T-helper 17 cell (primary cell): Measurements from ENCODE around the gene MAIP1. TPM values are rescaled to one million over a fixed set of nuclear protein-coding genes. Genes with fewer than 3 reads are reported as not detected.

Experiments used
- ATAC-seq: fragments of 150-1000 bp; cut with Tn5 transposase; 2 replicates; pipeline ENCODE4 v1.10.0; 2021; ENCODE audit warnings: mild to moderate bottlenecking, moderate library complexity
- DNase-seq, 3 donors: peaks; one replicate each; pipeline versions ENCODE4 v3.0.0 to v3.0.0-alpha.2; 2020 to 2021
- H3K9me3 ChIP-seq: one replicate; pipeline ENCODE4 v1.7.0; 2013; ENCODE audit warnings: low read length, mild to moderate bottlenecking; ENCODE audit not compliant: control insufficient read depth, poor library complexity, severe bottlenecking
- H3K27ac Mint-ChIP-seq: one replicate; pipeline ENCODE4 v1.8.0; 2022; ENCODE audit warnings: mild to moderate bottlenecking, moderate library complexity, mixed read lengths
- H3K27me3 Mint-ChIP-seq: one replicate; pipeline ENCODE4 v1.8.0; 2022; ENCODE audit warnings: mixed read lengths
- H3K36me3 Mint-ChIP-seq: one replicate; pipeline ENCODE4 v1.8.0; 2022; ENCODE audit warnings: low read depth, mixed read lengths
- H3K4me1 Mint-ChIP-seq: one replicate; pipeline ENCODE4 v1.8.0; 2022; ENCODE audit warnings: mild to moderate bottlenecking, mixed read lengths
- H3K4me3 Mint-ChIP-seq: one replicate; pipeline ENCODE4 v1.8.0; 2022; ENCODE audit warnings: mild to moderate bottlenecking, moderate library complexity, mixed read lengths
- total RNA-seq, 4 donors: library from RNA in 2 of 4; stranded (reverse) in 2 of 4; gene quantifications; one replicate each; pipeline ENCODE4 v1.2.3 and lab custom pipeline; 2022 to 2026

MAIP1 gene
- total RNA-seq, 2 donors from 2014 or later = 19.8 to 29.4 TPM

DNA sequence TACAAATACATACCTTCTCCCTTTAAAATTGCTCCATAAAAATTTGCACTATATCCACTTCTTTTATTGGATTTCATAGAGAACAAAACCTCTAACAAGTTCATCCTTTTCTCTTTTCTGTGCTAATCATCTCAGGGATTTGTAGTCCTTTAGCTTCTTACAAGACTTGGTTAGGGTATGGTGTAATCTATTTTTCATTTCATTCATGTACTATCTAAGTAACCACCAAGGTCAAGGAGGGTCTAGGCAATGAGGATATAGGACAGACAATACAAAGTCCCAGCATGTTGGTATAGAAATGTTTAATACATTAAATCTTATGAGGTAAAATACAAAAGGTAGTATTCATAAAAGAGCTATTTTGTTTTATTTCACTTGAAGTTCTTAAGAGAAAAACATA is 26.8 kb upstream of the MAIP1 start:
- Mint-ChIP-seq H3K4me1 (peaks cover 8% of the 10 kb centered on the region), H3K36me3 (no peaks in the 10 kb centered on the region), H3K4me3 (no peak overlapping the region), H3K27me3 (no peaks in the 10 kb centered on the region), H3K27ac (no peak overlapping the region)
- ATAC-seq (no peak), DNase-seq (no peak)
- H3K9me3 ChIP-seq = no peaks in the 10 kb centered on the region

DNA sequence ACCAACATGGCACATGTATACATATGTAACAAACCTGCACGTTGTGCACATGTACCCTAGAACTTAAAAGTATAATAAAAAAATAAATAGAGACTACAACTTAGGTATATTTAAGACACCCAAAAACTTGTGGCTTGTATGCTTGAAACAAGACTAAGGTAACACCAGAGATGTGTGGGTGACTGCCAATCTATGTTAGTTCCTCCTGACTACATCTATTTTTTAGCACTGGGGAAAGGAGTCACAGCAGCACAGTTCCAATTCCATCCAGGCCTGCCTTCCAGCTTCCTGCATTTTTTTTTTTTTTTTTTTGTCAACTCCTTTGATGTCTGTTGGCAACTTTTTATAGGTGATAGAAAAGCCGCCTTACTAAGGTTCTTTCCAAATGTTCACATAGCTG is 26.1 kb upstream of the MAIP1 start:
- Mint-ChIP-seq H3K36me3 (no peaks in the 10 kb centered on the region), H3K27ac (no peak overlapping the region), H3K4me3 (no peak overlapping the region), H3K4me1 (peaks cover 5% of the 10 kb centered on the region), H3K27me3 (no peaks in the 10 kb centered on the region)
- ATAC-seq (no peak), DNase-seq (no peak)
- H3K9me3 ChIP-seq = no peaks in the 10 kb centered on the region

DNA sequence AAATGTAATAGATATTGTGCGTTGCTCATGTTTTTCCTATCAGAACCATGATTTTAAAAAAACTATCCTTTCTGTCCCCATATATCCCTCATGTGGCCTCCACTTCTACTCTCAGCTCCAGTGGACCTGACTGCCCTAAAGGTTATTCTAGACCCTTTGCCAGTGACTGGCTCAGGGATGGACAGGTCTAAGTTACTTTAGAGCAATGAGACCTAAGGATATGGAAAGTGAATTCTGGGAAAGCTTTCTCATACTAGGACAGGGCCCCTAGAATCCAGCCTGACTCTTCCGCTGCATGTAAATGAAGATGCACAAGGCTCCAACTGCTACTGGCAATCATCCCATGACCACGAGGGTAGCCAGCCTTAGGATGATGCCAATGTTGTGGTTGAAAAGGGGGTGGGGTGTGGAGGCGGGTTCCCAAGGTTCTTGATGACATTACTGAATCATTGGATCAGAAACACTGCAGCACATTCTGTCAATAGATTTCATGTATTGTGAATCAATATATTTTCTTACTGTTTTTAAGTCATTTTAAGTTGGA is 23.0 kb upstream of the MAIP1 start:
- DNase-seq (no peak), ATAC-seq (no peak)
- Mint-ChIP-seq H3K36me3 (no peaks in the 10 kb centered on the region), H3K4me3 (no peak overlapping the region), H3K27me3 (no peaks in the 10 kb centered on the region), H3K4me1 (peaks cover 2% of the 10 kb centered on the region), H3K27ac (no peak overlapping the region)
- no peaks in the 10 kb centered on the region for H3K9me3 ChIP-seq

- DNase-seq = no peak
- H3K4me1 Mint-ChIP-seq = peaks cover 2% of the 10 kb centered on the region
- ATAC-seq = no peak
- no peaks in the 10 kb centered on the region for H3K9me3 ChIP-seq
- H3K27me3 Mint-ChIP-seq = no peaks in the 10 kb centered on the region
- H3K27ac Mint-ChIP-seq = no peak overlapping the region
- H3K36me3 Mint-ChIP-seq = no peaks in the 10 kb centered on the region
- H3K4me3 Mint-ChIP-seq = no peak overlapping the region
Observed at GRCh38 chr2:199933466-199933865, 21.9 kb upstream of the MAIP1 start.

GRCh38 chr2:199936554-199936953 is 18.8 kb upstream of the MAIP1 start:
- no peak overlapping the region for H3K27ac Mint-ChIP-seq
- H3K9me3 ChIP-seq = no peaks in the 10 kb centered on the region
- H3K4me1 Mint-ChIP-seq = no peaks in the 10 kb centered on the region
- H3K27me3 Mint-ChIP-seq = no peaks in the 10 kb centered on the region
- H3K36me3 Mint-ChIP-seq = no peaks in the 10 kb centered on the region
- no peak overlapping the region for H3K4me3 Mint-ChIP-seq
- DNase-seq = no peak
- no peak for ATAC-seq

DNA sequence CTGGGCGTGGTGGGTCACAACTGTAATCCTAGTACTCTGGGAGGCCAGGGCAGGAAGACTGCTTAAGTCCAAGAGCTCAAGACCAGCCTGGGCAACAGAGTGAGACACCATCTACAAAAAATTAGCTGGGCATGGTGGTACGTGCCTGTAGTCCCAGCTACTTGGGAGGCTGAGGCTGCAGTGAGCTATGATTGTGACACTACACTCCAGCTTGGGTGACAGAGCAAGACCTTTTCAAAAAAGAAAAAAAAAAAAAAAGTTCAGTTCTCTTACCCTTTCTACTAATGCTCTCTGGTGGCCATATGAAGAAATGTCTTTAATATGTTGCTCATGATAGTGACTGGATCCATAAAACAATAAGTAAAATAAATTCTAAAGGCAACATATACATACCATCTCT is 15.0 kb upstream of the MAIP1 start:
- DNase-seq = no peak
- H3K27me3 Mint-ChIP-seq = no peaks in the 10 kb centered on the region
- no peaks in the 10 kb centered on the region for H3K9me3 ChIP-seq
- ATAC-seq = peak; percentile 50
- peaks cover 2% of the 10 kb centered on the region for H3K36me3 Mint-ChIP-seq
- no peak overlapping the region for H3K27ac Mint-ChIP-seq
- H3K4me3 Mint-ChIP-seq = no peak overlapping the region
- H3K4me1 Mint-ChIP-seq = peaks cover 7% of the 10 kb centered on the region

DNA sequence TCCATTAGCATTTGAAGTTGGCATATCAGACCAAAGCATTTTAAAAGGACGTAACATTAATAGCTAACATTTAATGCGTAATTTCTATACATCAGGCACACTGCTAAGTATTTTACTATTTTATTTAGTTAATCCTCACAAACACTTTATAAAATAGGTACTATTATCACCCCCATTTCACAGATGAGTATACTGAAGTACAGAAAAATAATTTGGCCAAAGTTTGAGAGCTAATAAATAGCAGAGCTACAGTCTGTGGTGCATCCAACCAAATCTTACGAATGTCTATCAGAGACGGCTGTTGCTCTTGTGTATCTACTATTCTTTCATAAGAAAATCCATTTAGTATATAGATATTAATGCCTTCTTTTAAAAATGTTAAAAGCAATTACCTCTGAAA is 12.0 kb upstream of the MAIP1 start:
- no peak overlapping the region for H3K4me3 Mint-ChIP-seq
- no peak for DNase-seq
- peaks cover 2% of the 10 kb centered on the region for H3K36me3 Mint-ChIP-seq
- H3K27ac Mint-ChIP-seq = no peak overlapping the region
- H3K4me1 Mint-ChIP-seq = peaks cover 10% of the 10 kb centered on the region
- no peaks in the 10 kb centered on the region for H3K27me3 Mint-ChIP-seq
- H3K9me3 ChIP-seq = no peaks in the 10 kb centered on the region
- ATAC-seq = no peak

GRCh38 chr2:199946196-199946595 is 9.2 kb upstream of the MAIP1 start:
- DNase-seq = no peak
- ATAC-seq = no peak
- H3K4me3 Mint-ChIP-seq = no peak overlapping the region
- no peak overlapping the region for H3K27ac Mint-ChIP-seq
- H3K4me1 Mint-ChIP-seq = peaks cover 17% of the 10 kb centered on the region
- no peaks in the 10 kb centered on the region for H3K27me3 Mint-ChIP-seq
- H3K9me3 ChIP-seq = no peaks in the 10 kb centered on the region
- H3K36me3 Mint-ChIP-seq = peaks cover 2% of the 10 kb centered on the region

DNA sequence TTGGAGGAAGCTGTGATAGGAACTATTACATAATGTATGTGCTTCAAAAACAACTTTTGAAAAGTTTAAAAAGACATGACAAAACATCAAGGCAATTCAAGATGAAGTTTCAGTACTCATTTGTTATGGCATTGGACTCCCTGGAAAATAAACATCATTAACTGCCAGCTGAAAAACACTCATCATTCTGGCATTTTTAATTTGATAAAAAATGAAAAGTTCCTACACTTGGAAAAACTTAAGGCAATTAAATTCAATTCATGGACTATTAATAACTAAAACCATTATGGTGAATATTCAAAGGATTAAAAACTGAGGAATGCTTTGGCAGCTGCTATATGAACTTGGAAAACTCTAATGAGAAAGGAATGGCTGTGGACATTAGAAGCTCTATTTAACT is 8.5 kb upstream of the MAIP1 start:
- ATAC-seq (no peak), DNase-seq (no peak)
- peaks cover 2% of the 10 kb centered on the region for H3K36me3 Mint-ChIP-seq
- H3K4me1 Mint-ChIP-seq = peaks cover 17% of the 10 kb centered on the region
- no peak overlapping the region for H3K27ac Mint-ChIP-seq
- no peak overlapping the region for H3K4me3 Mint-ChIP-seq
- no peaks in the 10 kb centered on the region for H3K27me3 Mint-ChIP-seq
- H3K9me3 ChIP-seq = no peaks in the 10 kb centered on the region

- ATAC-seq = no peak
- H3K9me3 ChIP-seq = no peaks in the 10 kb centered on the region
- Mint-ChIP-seq H3K27me3 (no peaks in the 10 kb centered on the region), H3K36me3 (no peaks in the 10 kb centered on the region), H3K4me1 (peaks cover 28% of the 10 kb centered on the region), H3K27ac (no peak overlapping the region), H3K4me3 (no peak overlapping the region)
- DNase-seq = no peak
Observed at GRCh38 chr2:199950396-199950795, 5.0 kb upstream of the MAIP1 start.

DNA sequence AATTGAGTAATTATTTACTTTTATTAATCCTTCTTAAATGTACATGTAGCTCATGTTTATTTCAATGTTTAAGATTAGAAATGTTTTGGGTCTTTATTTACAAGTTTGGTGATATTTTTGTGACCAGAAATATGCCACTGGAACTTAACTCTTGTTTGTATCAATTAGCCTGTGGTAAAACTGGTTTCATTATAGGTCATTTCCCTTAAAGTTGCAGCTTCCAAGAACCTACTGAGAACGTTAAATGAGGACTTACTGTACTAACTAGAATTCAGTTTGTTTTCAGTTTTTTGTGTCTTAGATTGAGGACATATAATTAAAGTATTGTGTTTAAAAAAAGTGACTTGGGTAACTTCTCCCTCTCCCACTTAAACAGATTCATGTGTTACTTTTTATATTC is 4.4 kb upstream of the MAIP1 start:
- H3K36me3 Mint-ChIP-seq = no peaks in the 10 kb centered on the region
- no peaks in the 10 kb centered on the region for H3K9me3 ChIP-seq
- no peak overlapping the region for H3K4me3 Mint-ChIP-seq
- DNase-seq (no peak), ATAC-seq (no peak)
- H3K27ac Mint-ChIP-seq = no peak overlapping the region
- H3K4me1 Mint-ChIP-seq = peaks cover 28% of the 10 kb centered on the region
- no peaks in the 10 kb centered on the region for H3K27me3 Mint-ChIP-seq

DNA sequence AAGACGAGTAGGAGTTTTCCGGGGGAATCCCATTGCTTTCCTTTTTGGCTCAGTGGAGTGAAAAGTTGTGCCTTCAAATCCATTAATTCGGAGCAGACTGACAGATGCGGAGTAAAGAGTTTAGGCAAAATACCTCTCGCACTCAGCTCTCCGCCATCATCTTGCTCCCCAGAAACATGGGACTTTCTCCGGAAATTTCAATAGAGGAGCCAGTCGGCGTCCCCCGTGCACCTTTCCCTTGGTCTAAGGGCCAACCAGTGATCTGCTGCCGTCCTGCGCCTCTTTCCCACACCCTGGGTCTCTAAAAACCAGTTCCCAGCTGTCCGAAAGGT is 409 bp upstream of the MAIP1 start:
- Mint-ChIP-seq H3K27ac (peak overlapping the region; percentile 100), H3K36me3 (no peaks in the 10 kb centered on the region), H3K27me3 (no peaks in the 10 kb centered on the region), H3K4me1 (peaks cover 38% of the 10 kb centered on the region), H3K4me3 (peak overlapping the region; percentile 99)
- no peaks in the 10 kb centered on the region for H3K9me3 ChIP-seq
- peak; percentile 43 for ATAC-seq
- no peak for DNase-seq

DNA sequence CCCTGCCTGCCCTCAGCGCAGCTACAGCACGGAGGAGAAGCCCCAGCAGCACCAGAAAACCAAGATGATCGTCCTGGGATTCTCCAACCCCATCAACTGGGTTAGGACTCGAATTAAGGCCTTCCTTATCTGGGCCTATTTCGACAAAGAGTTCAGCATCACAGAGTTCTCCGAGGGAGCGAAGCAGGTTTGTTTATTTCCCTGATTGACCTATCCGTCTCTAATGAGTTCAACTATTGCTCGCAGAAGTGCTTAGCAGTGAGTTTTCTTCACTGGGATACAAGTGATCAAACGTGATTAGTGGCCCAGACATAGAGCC is 639 bp downstream of the MAIP1 start:
- Mint-ChIP-seq H3K4me1 (peaks cover 33% of the 10 kb centered on the region), H3K27me3 (no peaks in the 10 kb centered on the region), H3K36me3 (no peaks in the 10 kb centered on the region), H3K4me3 (peak overlapping the region; percentile 99), H3K27ac (peak overlapping the region; percentile 100)
- ATAC-seq (no peak), DNase-seq (no peak)
- no peaks in the 10 kb centered on the region for H3K9me3 ChIP-seq

DNA sequence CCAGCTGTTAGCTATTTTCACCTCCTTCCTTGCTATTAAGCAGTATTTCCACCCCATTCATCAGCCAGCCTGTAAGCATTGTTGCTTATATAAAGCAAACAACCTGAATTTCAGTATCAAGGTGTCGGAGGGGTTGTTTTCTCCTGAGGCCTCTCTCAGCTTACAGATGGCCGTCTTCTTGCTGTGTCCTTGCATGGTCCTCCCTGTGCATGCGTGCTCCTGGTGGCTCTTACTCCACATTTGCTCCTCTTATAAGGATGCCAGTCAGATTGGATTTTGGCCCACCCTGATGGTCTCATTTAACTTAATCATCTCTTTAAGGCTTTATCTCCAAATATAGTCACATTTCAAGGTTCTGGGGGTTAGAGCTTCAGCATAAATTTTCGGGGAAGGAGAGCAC is 2.6 kb downstream of the MAIP1 start:
- Mint-ChIP-seq H3K4me1 (peaks cover 31% of the 10 kb centered on the region), H3K27ac (no peak overlapping the region), H3K4me3 (peak overlapping the region; percentile 31), H3K27me3 (no peaks in the 10 kb centered on the region), H3K36me3 (peaks cover 7% of the 10 kb centered on the region)
- H3K9me3 ChIP-seq = no peaks in the 10 kb centered on the region
- ATAC-seq (no peak), DNase-seq (no peak)

DNA sequence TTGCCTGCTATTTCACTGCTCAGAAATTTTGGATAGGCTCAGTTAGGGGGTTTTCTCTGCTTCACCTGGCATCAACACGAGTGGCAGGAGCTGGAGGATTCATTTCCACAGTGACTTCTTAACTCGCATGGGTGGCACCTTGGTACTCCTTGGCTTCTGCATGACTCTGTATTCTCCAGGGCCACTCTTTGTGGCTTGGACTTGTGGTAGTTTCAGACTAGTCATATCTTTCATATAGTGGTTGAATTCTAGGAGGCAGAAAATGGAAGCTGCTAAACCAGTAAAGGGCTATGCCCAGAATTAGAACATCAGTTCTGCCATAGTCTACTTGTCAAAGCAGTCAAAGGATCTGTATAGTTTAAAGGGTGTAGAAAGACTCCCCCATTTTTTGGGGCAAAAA is 6.8 kb downstream of the MAIP1 start:
- DNase-seq (no peak), ATAC-seq (no peak)
- Mint-ChIP-seq H3K36me3 (peaks cover 9% of the 10 kb centered on the region), H3K27ac (no peak overlapping the region), H3K4me3 (no peak overlapping the region), H3K4me1 (peaks cover 12% of the 10 kb centered on the region), H3K27me3 (no peaks in the 10 kb centered on the region)
- H3K9me3 ChIP-seq = no peaks in the 10 kb centered on the region
